GM23338 (cell line): ENCODE measurements around the gene FOXM1.
A peak's percentile ranks its signal among the peaks of the same experiment; 100 is the strongest.

ENCODE experiments used
- CREB1 ChIP-seq: fragments of 250-450 bp; sonication (Bioruptor Pico); IDR thresholded peaks from 2 replicates; pipeline ENCODE4 v1.5.0; 2020; ENCODE audit warnings: low read depth, mild to moderate bottlenecking, moderate library complexity
- CTCF ChIP-seq, 2 experiments: fragments of 200-600 bp in 1 of 2; sonication (generic) in 1 of 2; conservative IDR thresholded peaks; 2 replicates each; pipeline versions ENCODE4 v1.5.1 to v1.6.1; 2016 to 2017; ENCODE audit warnings: antibody characterized with exemption in 2 of 2, low read depth in 2 of 2, mild to moderate bottlenecking in 2 of 2, moderate library complexity in 1 of 2
- EZH2 ChIP-seq: fragments of 200-600 bp; sonication (generic); IDR thresholded peaks from one replicate; pipeline ENCODE4 v1.8.0; 2017; ENCODE audit warnings: antibody characterized with exemption, mild to moderate bottlenecking, low read depth; ENCODE audit not compliant: unreplicated experiment
- EZH2phosphoT487 ChIP-seq: fragments of 200-600 bp; sonication (generic); IDR thresholded peaks from one replicate; pipeline ENCODE4 v1.8.1; 2018; ENCODE audit warnings: antibody characterized with exemption; ENCODE audit not compliant: unreplicated experiment
- ZNF331 ChIP-seq: fragments of 250-450 bp; sonication (Bioruptor Pico); IDR thresholded peaks from 2 replicates; pipeline ENCODE4 v1.5.0; 2020; ENCODE audit warnings: low read depth, mild to moderate bottlenecking, moderate library complexity

DNA sequence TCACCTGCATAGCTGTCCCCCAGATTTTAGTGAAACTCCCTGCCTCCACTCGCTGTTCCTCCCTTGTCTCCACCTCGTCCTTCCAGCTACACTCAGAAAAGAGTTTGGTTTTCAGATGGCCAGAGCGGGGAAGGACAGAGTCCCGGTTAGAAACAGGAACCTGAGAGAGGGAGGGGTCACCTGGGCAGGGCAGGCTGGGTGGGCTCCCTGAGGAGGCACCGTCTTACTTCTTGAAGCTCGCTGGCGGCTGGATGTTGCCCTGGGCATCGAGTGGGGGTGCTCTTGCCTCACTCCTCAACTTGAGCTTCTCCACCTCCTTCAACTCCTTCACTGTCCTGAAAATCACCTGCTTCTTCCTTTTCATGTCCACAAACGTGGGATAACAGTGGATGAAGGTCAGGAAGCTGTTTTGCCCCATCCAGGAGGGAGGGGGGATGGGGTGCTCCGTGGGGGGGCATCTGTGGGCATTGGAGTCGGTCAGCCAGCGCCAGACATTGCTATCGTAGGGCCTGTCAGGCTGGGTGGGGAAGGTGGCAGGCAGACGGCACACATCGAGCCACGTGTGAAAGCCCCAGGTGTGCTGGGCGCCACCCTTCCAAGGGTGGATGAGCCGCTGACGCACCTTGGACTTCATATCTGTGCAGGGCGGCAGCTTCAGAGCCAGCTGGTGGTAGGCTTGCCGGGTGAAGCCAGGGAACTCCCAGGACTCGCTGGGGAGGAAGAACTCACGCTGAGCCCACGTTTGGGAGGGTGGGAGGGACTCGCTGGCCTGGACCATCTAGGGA is 22.1 kb downstream of the FOXM1 start:
- 0 out of 4 replicates have a peak, but pooled peaks of 1 of the 2 experiments have one; percentile 14 for TF ChIP-seq CTCF (conservative IDR thresholded peaks at IDR 0.05; ENCODE audit: low read depth in 2 of 2)
- no peak for TF ChIP-seq EZH2phosphoT487
- no peak for TF ChIP-seq EZH2
- TF ChIP-seq CREB1 (CRISPR knock-in tag), result no peak
- TF ChIP-seq ZNF331 (CRISPR knock-in tag), result no peak
